Measurements from ENCODE around the gene UBR3. TPM values are rescaled to one million over a fixed set of nuclear protein-coding genes. Genes with fewer than 3 reads are reported as not detected.

Gene UBR3
- total RNA-seq, 1 experiment from 2014 or later: 16.4 TPM

DNA sequence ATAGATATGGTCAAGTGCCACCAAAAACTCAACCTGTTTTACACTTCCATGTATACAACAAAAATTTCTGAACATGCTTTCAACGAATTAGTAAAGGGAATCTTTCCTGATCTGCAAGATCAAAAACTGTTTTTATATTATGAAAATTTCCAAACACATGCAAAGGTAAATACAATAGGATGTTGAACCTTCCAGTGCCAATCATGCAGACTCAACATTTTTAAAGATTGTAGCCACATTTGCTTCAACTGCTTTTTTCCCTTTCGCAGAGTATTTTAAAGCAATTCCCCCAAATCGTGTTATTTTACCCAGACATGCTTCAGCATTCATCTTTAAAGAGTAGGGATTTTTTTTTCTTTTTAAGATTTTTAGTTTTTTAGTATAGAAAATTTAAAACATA, 40.3 kb downstream of the UBR3 start:
- CTCF ChIA-PET: interaction anchor here (0.6 kb wide), 1 partner anchor 21 kb away, joined by 3 read pairs; no protein-coding TSS in a partner anchor
- TF ChIP-seq E2F4 (CRISPR knock-in tag; IDR thresholded peaks at IDR 0.05; ENCODE audit: borderline replicate concordance, low read depth) (no peak), GRHL2 (CRISPR knock-in tag; IDR thresholded peaks at IDR 0.05; ENCODE audit: insufficient replicate concordance, severe bottlenecking) (no peak), MYBL2 (CRISPR knock-in tag; IDR thresholded peaks at IDR 0.05) (no peak)
- TF ChIP-seq, protein P1, sequence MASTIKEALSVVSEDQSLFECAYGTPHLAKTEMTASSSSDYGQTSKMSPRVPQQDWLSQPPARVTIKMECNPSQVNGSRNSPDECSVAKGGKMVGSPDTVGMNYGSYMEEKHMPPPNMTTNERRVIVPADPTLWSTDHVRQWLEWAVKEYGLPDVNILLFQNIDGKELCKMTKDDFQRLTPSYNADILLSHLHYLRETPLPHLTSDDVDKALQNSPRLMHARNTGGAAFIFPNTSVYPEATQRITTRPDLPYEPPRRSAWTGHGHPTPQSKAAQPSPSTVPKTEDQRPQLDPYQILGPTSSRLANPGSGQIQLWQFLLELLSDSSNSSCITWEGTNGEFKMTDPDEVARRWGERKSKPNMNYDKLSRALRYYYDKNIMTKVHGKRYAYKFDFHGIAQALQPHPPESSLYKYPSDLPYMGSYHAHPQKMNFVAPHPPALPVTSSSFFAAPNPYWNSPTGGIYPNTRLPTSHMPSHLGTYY (CRISPR knock-in tag; IDR thresholded peaks at IDR 0.05): no peak
- Mint-ChIP-seq H3K27me3 (ENCODE audit: low read depth) (no peaks in the 10 kb centered on the region), H3K4me3 (no peak overlapping the region), H3K9me3 (peaks cover 3% of the 10 kb centered on the region), H3K4me1 (peaks cover 30% of the 10 kb centered on the region), H3K27ac (no peak overlapping the region), H3K36me3 (no peaks in the 10 kb centered on the region)
- no peak for DNase-seq (ENCODE audit: low spot score)
- POLR2A ChIA-PET: no interaction called here
- no peak for ATAC-seq

DNA sequence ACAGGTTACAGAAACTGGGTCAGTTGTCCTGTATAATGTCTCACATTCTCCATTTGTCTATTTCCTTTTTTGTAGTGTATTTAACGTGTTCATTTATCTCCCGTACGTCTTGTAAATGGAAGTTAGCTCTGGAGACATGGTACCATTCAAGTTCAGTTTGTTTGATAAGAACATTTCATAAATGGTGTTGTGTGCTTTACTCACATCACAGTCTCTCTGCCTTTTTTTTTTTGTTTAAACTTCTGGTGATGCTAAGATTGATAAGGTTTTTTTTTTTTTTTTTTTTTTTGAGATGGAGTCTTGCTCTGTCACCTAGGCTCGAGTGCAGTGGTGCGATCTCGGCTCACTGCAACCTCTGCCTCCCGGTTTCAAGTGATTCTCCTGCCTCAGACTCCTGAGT, 41.7 kb downstream of the UBR3 start:
- CTCF ChIA-PET: no interaction called here
- POLR2A ChIA-PET: no interaction called here
- no peak overlapping the region for H3K4me3 Mint-ChIP-seq
- peaks cover 17% of the 10 kb centered on the region for H3K4me1 Mint-ChIP-seq
- DNase-seq (ENCODE audit: low spot score) (no peak), ATAC-seq (no peak)
- no peaks in the 10 kb centered on the region for H3K36me3 Mint-ChIP-seq
- H3K9me3 Mint-ChIP-seq: peaks cover 3% of the 10 kb centered on the region
- no peaks in the 10 kb centered on the region for H3K27me3 Mint-ChIP-seq (ENCODE audit: low read depth)
- H3K27ac Mint-ChIP-seq: peak overlapping the region; percentile 5; the same call in 1 of the 2 replicates
- TF ChIP-seq FOXK1 (CRISPR knock-in tag; IDR thresholded peaks at IDR 0.05): no peak
- TF ChIP-seq ETV6 (CRISPR knock-in tag; IDR thresholded peaks at IDR 0.05): no peak
- TF ChIP-seq, protein P2, sequence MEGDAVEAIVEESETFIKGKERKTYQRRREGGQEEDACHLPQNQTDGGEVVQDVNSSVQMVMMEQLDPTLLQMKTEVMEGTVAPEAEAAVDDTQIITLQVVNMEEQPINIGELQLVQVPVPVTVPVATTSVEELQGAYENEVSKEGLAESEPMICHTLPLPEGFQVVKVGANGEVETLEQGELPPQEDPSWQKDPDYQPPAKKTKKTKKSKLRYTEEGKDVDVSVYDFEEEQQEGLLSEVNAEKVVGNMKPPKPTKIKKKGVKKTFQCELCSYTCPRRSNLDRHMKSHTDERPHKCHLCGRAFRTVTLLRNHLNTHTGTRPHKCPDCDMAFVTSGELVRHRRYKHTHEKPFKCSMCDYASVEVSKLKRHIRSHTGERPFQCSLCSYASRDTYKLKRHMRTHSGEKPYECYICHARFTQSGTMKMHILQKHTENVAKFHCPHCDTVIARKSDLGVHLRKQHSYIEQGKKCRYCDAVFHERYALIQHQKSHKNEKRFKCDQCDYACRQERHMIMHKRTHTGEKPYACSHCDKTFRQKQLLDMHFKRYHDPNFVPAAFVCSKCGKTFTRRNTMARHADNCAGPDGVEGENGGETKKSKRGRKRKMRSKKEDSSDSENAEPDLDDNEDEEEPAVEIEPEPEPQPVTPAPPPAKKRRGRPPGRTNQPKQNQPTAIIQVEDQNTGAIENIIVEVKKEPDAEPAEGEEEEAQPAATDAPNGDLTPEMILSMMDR (IDR thresholded peaks at IDR 0.05): no peak
- TF ChIP-seq NR2C2 (CRISPR knock-in tag; IDR thresholded peaks at IDR 0.05): no peak
- TF ChIP-seq ZNF219 (CRISPR knock-in tag; IDR thresholded peaks at IDR 0.05; ENCODE audit: borderline replicate concordance): no peak
- TF ChIP-seq, protein P1 (CRISPR knock-in tag; IDR thresholded peaks at IDR 0.05): no peak
- TF ChIP-seq, protein P3, sequence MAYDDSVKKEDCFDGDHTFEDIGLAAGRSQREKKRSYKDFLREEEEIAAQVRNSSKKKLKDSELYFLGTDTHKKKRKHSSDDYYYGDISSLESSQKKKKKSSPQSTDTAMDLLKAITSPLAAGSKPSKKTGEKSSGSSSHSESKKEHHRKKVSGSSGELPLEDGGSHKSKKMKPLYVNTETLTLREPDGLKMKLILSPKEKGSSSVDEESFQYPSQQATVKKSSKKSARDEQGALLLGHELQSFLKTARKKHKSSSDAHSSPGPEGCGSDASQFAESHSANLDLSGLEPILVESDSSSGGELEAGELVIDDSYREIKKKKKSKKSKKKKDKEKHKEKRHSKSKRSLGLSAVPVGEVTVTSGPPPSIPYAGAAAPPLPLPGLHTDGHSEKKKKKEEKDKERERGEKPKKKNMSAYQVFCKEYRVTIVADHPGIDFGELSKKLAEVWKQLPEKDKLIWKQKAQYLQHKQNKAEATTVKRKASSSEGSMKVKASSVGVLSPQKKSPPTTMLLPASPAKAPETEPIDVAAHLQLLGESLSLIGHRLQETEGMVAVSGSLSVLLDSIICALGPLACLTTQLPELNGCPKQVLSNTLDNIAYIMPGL (CRISPR knock-in tag; IDR thresholded peaks at IDR 0.05): no peak
- TF ChIP-seq HMGA2 (CRISPR knock-in tag; IDR thresholded peaks at IDR 0.05): no peak
- TF ChIP-seq, protein P4, sequence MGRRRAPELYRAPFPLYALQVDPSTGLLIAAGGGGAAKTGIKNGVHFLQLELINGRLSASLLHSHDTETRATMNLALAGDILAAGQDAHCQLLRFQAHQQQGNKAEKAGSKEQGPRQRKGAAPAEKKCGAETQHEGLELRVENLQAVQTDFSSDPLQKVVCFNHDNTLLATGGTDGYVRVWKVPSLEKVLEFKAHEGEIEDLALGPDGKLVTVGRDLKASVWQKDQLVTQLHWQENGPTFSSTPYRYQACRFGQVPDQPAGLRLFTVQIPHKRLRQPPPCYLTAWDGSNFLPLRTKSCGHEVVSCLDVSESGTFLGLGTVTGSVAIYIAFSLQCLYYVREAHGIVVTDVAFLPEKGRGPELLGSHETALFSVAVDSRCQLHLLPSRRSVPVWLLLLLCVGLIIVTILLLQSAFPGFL (CRISPR knock-in tag; IDR thresholded peaks at IDR 0.05; ENCODE audit: borderline replicate concordance): no peak
- no peak for TF ChIP-seq CDX4 (CRISPR knock-in tag; IDR thresholded peaks at IDR 0.05; ENCODE audit: borderline replicate concordance)
- no peak for TF ChIP-seq ZNF425 (CRISPR knock-in tag; conservative IDR thresholded peaks at IDR 0.05)
- no peak for TF ChIP-seq ZNF263 (CRISPR knock-in tag; IDR thresholded peaks at IDR 0.05; ENCODE audit: low read depth)
- no peak for TF ChIP-seq ZNF416 (CRISPR knock-in tag; IDR thresholded peaks at IDR 0.05)
- TF ChIP-seq FOXP1 (CRISPR knock-in tag; IDR thresholded peaks at IDR 0.05; ENCODE audit: borderline replicate concordance): no peak
- no peak for TF ChIP-seq CREM (CRISPR knock-in tag; IDR thresholded peaks at IDR 0.05)
- TF ChIP-seq, protein P5, sequence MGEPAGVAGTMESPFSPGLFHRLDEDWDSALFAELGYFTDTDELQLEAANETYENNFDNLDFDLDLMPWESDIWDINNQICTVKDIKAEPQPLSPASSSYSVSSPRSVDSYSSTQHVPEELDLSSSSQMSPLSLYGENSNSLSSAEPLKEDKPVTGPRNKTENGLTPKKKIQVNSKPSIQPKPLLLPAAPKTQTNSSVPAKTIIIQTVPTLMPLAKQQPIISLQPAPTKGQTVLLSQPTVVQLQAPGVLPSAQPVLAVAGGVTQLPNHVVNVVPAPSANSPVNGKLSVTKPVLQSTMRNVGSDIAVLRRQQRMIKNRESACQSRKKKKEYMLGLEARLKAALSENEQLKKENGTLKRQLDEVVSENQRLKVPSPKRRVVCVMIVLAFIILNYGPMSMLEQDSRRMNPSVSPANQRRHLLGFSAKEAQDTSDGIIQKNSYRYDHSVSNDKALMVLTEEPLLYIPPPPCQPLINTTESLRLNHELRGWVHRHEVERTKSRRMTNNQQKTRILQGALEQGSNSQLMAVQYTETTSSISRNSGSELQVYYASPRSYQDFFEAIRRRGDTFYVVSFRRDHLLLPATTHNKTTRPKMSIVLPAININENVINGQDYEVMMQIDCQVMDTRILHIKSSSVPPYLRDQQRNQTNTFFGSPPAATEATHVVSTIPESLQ (CRISPR knock-in tag; IDR thresholded peaks at IDR 0.05): no peak
- no peak for TF ChIP-seq TEAD4 (CRISPR knock-in tag; IDR thresholded peaks at IDR 0.05)

Data from WTC11 (cell line).